Neuronal stem cell (in vitro differentiated cells): ENCODE results near the gene FOXO3. TPM values are rescaled to one million over a fixed set of nuclear protein-coding genes. Genes with fewer than 3 reads are reported as not detected.

Experiments used
- DNase-seq: peaks from one replicate; pipeline ENCODE4 v3.0.0-alpha.2; 2013; ENCODE audit warnings: low spot score
- H2AFZ ChIP-seq: one replicate; pipeline ENCODE4 v1.6.1; 2013; ENCODE audit warnings: mild to moderate bottlenecking, low read length, inconsistent platforms
- H2AK5ac ChIP-seq: 2 replicates; pipeline ENCODE4 v1.6.1; 2013; ENCODE audit warnings: low read depth, mild to moderate bottlenecking, inconsistent platforms, low read length, moderate library complexity, mixed read lengths
- H2BK120ac ChIP-seq: 2 replicates; pipeline ENCODE4 v1.6.1; 2013; ENCODE audit warnings: low read depth, mild to moderate bottlenecking, inconsistent platforms, low read length, moderate library complexity, mixed read lengths
- H2BK12ac ChIP-seq: one replicate; pipeline ENCODE4 v1.6.1; 2013; ENCODE audit warnings: low read length, inconsistent platforms
- H2BK15ac ChIP-seq: 2 replicates; pipeline ENCODE4 v1.6.1; 2013; ENCODE audit warnings: mild to moderate bottlenecking, low read length, inconsistent platforms, mixed read lengths
- H2BK5ac ChIP-seq: one replicate; pipeline ENCODE4 v1.6.1; 2013; ENCODE audit warnings: inconsistent platforms, mild to moderate bottlenecking, low read length, moderate library complexity
- H3K14ac ChIP-seq: one replicate; pipeline ENCODE4 v1.6.1; 2013; ENCODE audit warnings: low read length, inconsistent platforms
- H3K18ac ChIP-seq: 2 replicates; pipeline ENCODE4 v1.6.1; 2013; ENCODE audit warnings: low read length, inconsistent platforms
- H3K23ac ChIP-seq: 2 replicates; pipeline ENCODE4 v1.6.1; 2013; ENCODE audit warnings: low read depth, mild to moderate bottlenecking, mixed read lengths, low read length, inconsistent platforms; ENCODE audit not compliant: poor library complexity
- H3K27ac ChIP-seq: replicated peaks from 3 replicates; pipeline ENCODE4 v1.5.1; 2013; ENCODE audit warnings: low read length, inconsistent platforms
- H3K27me3 ChIP-seq, 3 experiments: 2 replicates each; pipeline ENCODE4 v1.6.1; 2013; ENCODE audit warnings: low read length in 3 of 3, mild to moderate bottlenecking in 2 of 3, inconsistent platforms in 1 of 3, low read depth in 1 of 3, mixed read lengths in 1 of 3, moderate library complexity in 1 of 3; ENCODE audit not compliant: control insufficient read depth in 3 of 3, insufficient read depth in 3 of 3
- H3K36me3 ChIP-seq, 2 donors: replicated peaks in 1 of 2; 2 replicates each; pipeline ENCODE4 v1.6.1; 2013; ENCODE audit warnings: low read length in 2 of 2; ENCODE audit not compliant: control insufficient read depth in 2 of 2, insufficient read depth in 2 of 2
- H3K4ac ChIP-seq: 2 replicates; pipeline ENCODE4 v1.6.1; 2013; ENCODE audit warnings: inconsistent platforms, mild to moderate bottlenecking, low read length, moderate library complexity
- H3K4me1 ChIP-seq, 2 donors: 1 replicate in 1 of 2; 2 replicates in 1 of 2; pipeline ENCODE4 v1.6.1; 2013; ENCODE audit warnings: low read length in 2 of 2, low read depth in 1 of 2; ENCODE audit not compliant: control insufficient read depth in 2 of 2, insufficient read depth in 1 of 2
- H3K4me2 ChIP-seq: one replicate; pipeline ENCODE4 v1.6.1; 2013; ENCODE audit warnings: mild to moderate bottlenecking, low read length, inconsistent platforms; ENCODE audit not compliant: insufficient read depth, poor library complexity, severe bottlenecking
- H3K4me3 ChIP-seq, 2 donors: 2 replicates each; pipeline ENCODE4 v1.5.1; 2013; ENCODE audit warnings: low read length in 2 of 2, mild to moderate bottlenecking in 2 of 2, inconsistent platforms in 1 of 2, moderate library complexity in 1 of 2
- H3K79me1 ChIP-seq: one replicate; pipeline ENCODE4 v1.6.1; 2013; ENCODE audit warnings: low read depth, mild to moderate bottlenecking, inconsistent platforms, low read length, moderate library complexity
- H3K9ac ChIP-seq: one replicate; pipeline ENCODE4 v1.6.1; 2013; ENCODE audit warnings: mild to moderate bottlenecking, low read depth, low read length, inconsistent platforms; ENCODE audit not compliant: poor library complexity
- H3K9me3 ChIP-seq, 2 donors: replicated peaks in 1 of 2; 2 replicates each; pipeline versions ENCODE3 to v1.6.1; 2013; ENCODE audit warnings: low read length in 2 of 2, mild to moderate bottlenecking in 2 of 2, inconsistent platforms in 1 of 2, low read depth in 1 of 2, mixed read lengths in 1 of 2, moderate library complexity in 1 of 2; ENCODE audit not compliant: control insufficient read depth in 2 of 2, insufficient read depth in 1 of 2
- H4K8ac ChIP-seq: one replicate; pipeline ENCODE4 v1.6.1; 2013; ENCODE audit warnings: low read depth, mild to moderate bottlenecking, inconsistent platforms, low read length, moderate library complexity
- H4K91ac ChIP-seq: one replicate; pipeline ENCODE4 v1.6.1; 2013; ENCODE audit warnings: low read length, low read depth, mild to moderate bottlenecking, inconsistent platforms; ENCODE audit not compliant: poor library complexity
- WGBS, 2 donors: extraction: QIAGEN DNeasy Blood & Tissue Kit; methylation state at CpG; one replicate each; pipeline ENCODE4 v1.1.7; 2013; ENCODE audit warnings: missing lambda C conversion rate in 2 of 2, mixed read lengths in 1 of 2; ENCODE audit not compliant: insufficient read length in 2 of 2, insufficient replicate concordance in 1 of 2; ENCODE audit errors: extremely low coverage in 2 of 2; 5-methylcytosine and 5-hydroxymethylcytosine counted together
- polyA plus RNA-seq, 2 experiments: library from polyadenylated mRNA; stranded (reverse); fragments of 200-250 nt; gene quantifications; one replicate each; pipeline ENCODE4 v1.2.3, GENCODE V29; 2013

Gene FOXO3
- polyA plus RNA-seq (2013, experiment 1 of 2): 15.5 TPM
- polyA plus RNA-seq (2013, experiment 2 of 2): 16.5 TPM

DNA sequence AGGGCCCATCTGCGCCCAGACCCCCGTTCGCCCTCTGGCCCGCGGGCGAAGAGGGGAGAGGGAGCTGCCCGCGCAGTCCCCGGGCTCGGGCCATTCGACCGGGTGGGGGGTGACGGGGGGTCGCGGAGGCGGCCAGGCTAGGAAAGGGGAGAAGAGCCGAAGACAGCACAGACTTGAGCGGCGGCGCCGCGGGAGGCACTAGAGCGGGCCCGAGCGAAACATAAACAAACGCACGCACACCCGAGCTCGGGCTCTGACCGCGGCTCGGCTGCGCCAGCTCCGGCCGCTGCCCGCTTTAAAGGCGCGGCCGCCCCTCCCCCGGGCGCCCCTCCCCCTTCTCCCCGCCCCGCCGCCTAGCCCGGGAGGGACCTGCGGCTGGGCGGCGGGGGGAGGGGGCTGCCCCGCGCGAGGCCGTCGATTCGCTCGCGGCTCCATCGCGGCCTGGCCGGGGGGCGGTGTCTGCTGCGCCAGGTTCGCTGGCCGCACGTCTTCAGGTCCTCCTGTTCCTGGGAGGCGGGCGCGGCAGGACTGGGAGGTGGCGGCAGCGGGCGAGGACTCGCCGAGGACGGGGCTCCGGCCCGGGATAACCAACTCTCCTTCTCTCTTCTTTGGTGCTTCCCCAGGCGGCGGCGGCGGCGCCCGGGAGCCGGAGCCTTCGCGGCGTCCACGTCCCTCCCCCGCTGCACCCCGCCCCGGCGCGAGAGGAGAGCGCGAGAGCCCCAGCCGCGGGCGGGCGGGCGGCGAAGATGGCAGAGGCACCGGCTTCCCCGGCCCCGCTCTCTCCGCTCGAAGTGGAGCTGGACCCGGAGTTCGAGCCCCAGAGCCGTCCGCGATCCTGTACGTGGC, at the start of gene FOXO3:
FOXO3 (plus strand) TSS at position 455 of the 846 bp plus-strand sequence; CDS start at position 747, 292 bp downstream.
- H3K4me3 ChIP-seq: peak within 1 kb of the TSS; percentile 71 to 87
- H3K4me2 ChIP-seq: peak within 1 kb of the TSS; percentile 94
- peak within 1 kb of the TSS; percentile 99 for H3K18ac ChIP-seq
- DNase-seq: peak; percentile 89
- H2BK5ac ChIP-seq: peak within 1 kb of the TSS; percentile 96
- peak within 1 kb of the TSS; percentile 93 for H3K23ac ChIP-seq
- H2AK5ac ChIP-seq: peak within 1 kb of the TSS; percentile 81
- no peak within 1 kb of the TSS for H4K8ac ChIP-seq
- H3K4me1 ChIP-seq: peaks cover 0 to 18% of the 10 kb centered on the region in 2 donors
- H2BK15ac ChIP-seq: peak within 1 kb of the TSS; percentile 92
- peak within 1 kb of the TSS; percentile 91 for H3K27ac ChIP-seq
- H3K27me3 ChIP-seq: peaks cover 0 to 9% (median 0%) of the 10 kb centered on the region in 3 experiments
- H3K9ac ChIP-seq: peak within 1 kb of the TSS; percentile 97
- H3K14ac ChIP-seq: peak within 1 kb of the TSS; percentile 82
- peaks cover 9% of the 10 kb centered on the region for H3K79me1 ChIP-seq
- peaks cover 0 to 11% of the 10 kb centered on the region in 2 donors for H3K36me3 ChIP-seq
- H2AFZ ChIP-seq: peak within 1 kb of the TSS; percentile 87
- no peak within 1 kb of the TSS for H2BK120ac ChIP-seq
- peaks cover 0 to 10% of the 10 kb centered on the region in 2 donors for H3K9me3 ChIP-seq
- H2BK12ac ChIP-seq: peak within 1 kb of the TSS; percentile 90
- no CpG with 5 or more reads among the region's 110 CpGs for WGBS, 2 donors
- H4K91ac ChIP-seq: no peak within 1 kb of the TSS
- H3K4ac ChIP-seq: no peak within 1 kb of the TSS

DNA sequence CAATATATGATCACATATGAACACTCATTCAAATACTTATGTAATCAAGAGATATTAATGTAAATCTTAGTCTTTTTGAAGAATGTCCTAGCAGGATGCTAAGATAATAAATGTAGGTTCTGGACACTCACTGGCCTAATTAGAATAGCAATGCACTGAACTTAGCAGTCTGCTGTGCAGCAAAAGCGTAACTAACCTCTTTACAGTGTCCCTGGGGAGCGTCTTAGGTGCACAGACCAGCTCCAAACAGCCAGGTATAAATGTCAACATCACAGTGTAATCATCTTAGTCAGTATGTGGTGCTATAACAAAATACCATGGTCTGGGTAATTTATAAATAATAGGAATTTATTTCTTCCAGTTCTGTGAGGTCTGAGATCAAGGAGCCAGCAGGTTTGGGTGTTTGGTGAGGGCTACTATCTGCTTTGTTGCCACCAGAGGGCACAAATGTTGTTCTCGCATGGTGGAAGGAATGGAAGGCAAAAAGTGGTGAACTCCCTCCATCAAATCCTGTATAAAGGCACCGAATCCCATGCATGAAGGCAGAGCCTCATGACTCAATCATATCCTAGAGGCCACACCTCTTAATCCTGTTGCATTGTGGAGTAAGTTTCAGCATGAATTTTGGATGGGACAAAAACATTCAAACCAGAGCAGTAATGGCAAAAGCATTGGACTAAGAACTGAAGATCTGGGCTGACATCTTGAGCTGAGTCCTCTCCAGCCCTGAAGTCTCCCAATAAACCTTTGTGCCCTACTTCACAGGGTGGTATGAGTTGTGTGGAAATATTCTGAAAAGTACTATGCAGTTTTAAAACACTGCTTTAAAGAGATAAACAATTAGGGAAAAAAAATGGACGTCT, 41.8 kb upstream of the FOXO3 start:
- Histone ChIP-seq H2BK15ac (no peak overlapping the region), H3K4me2 (no peak overlapping the region), H4K91ac (no peak overlapping the region), H2BK12ac (no peak overlapping the region), H3K27me3 (no peaks in the 10 kb centered on the region), H2AK5ac (no peak overlapping the region), H3K79me1 (no peaks in the 10 kb centered on the region), H3K9ac (no peak overlapping the region), H2BK120ac (no peak overlapping the region), H3K4ac (no peak overlapping the region), H2AFZ (no peak overlapping the region), H2BK5ac (no peak overlapping the region), H3K18ac (no peak overlapping the region), H3K4me1 (peaks cover 0 to 3% of the 10 kb centered on the region in 2 donors), H4K8ac (no peak overlapping the region), H3K23ac (no peak overlapping the region), H3K36me3 (peaks cover 0 to 5% of the 10 kb centered on the region in 2 donors), H3K4me3 (no peak overlapping the region), H3K14ac (no peak overlapping the region), H3K9me3 (no peaks in the 10 kb centered on the region), H3K27ac (no peak overlapping the region)
- no CpG with 5 or more reads among the region's 5 CpGs for WGBS, 2 donors
- DNase-seq: no peak

DNA sequence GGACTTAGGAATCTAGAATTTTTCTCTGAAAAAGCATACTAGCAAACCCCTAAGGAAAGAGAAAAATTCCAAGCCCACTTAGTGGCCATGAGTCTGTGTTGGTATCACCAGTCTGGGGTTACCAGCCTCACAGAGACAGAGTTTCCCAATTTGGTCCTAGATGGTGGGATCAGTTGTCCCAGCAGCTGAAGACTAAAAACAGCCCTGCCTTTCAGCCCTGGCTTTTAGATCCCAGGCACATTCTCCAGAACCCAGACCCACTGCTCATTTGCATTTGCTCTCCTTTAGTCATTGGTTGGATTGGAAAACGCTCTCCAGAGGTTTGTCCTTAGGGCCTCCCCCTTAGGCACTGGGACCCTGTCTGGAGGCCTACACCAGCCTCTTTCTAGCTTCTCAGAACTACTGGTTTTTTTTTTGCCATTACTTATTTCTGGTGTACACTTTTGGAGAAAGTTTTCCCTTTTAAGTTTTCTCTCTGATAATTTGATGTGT, 39.1 kb upstream of the FOXO3 start:
- Histone ChIP-seq H3K79me1 (no peaks in the 10 kb centered on the region), H2AFZ (no peak overlapping the region), H3K36me3 (peaks cover 0 to 5% of the 10 kb centered on the region in 2 donors), H3K23ac (no peak overlapping the region), H4K91ac (no peak overlapping the region), H3K4me1 (peaks cover 6 to 10% of the 10 kb centered on the region in 2 donors), H3K27ac (no peak overlapping the region), H3K4ac (no peak overlapping the region), H2BK120ac (no peak overlapping the region), H3K4me2 (no peak overlapping the region), H2AK5ac (no peak overlapping the region), H3K27me3 (no peaks in the 10 kb centered on the region), H4K8ac (no peak overlapping the region), H3K4me3 (no peak overlapping the region), H3K14ac (no peak overlapping the region), H3K9ac (no peak overlapping the region), H2BK15ac (no peak overlapping the region), H2BK12ac (no peak overlapping the region), H3K18ac (no peak overlapping the region), H2BK5ac (no peak overlapping the region), H3K9me3 (no peaks in the 10 kb centered on the region)
- WGBS, 2 donors: no CpG with 5 or more reads among the region's 1 CpG
- DNase-seq: no peak
